ENCODE data around the gene HTR4.

HTR4 gene

DNA sequence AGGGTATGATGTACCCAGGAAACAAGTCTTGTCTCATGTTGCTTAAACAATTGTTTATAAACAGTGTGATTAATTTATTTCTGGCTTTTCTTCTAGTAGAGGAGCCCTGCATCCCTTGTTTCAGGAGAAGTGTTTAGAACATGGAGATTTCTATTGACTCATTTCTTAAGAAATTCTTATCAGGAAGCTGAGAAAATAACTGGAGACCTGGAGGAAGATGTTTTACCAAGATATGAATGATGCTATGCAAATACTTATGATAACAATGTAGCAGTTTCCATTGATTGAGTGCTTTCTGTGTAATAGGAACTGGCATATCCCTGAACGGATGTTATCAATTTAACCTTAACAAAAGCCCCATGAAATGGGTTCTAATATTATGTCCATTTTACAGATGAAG is 162.0 kb downstream of the HTR4 start:
- DNase-seq: no peak
- TF ChIP-seq, protein P1, sequence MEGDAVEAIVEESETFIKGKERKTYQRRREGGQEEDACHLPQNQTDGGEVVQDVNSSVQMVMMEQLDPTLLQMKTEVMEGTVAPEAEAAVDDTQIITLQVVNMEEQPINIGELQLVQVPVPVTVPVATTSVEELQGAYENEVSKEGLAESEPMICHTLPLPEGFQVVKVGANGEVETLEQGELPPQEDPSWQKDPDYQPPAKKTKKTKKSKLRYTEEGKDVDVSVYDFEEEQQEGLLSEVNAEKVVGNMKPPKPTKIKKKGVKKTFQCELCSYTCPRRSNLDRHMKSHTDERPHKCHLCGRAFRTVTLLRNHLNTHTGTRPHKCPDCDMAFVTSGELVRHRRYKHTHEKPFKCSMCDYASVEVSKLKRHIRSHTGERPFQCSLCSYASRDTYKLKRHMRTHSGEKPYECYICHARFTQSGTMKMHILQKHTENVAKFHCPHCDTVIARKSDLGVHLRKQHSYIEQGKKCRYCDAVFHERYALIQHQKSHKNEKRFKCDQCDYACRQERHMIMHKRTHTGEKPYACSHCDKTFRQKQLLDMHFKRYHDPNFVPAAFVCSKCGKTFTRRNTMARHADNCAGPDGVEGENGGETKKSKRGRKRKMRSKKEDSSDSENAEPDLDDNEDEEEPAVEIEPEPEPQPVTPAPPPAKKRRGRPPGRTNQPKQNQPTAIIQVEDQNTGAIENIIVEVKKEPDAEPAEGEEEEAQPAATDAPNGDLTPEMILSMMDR (IDR thresholded peaks at IDR 0.05; ENCODE audit: low read depth, low read length): no peak

DNA sequence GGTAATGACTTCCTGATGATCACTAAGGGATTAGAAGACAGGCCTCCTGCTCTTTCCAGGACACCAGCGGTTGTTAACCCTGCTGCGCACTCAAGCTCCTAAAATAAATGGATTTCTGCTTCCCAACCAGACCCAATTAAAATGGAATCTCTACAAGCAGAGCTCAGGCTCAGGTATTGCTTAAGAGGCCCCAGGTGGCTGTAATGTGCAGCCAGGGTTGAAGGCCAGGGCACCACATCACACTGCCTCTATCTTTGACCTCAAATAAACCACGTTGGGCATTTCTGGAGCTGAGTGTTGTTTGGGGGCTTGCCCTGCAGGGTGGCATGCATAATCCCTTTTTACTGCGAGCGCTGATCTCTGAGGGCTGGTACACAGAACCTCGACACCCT is 162.5 kb downstream of the HTR4 start:
- TF ChIP-seq, protein P1 (IDR thresholded peaks at IDR 0.05; ENCODE audit: low read depth, low read length): no peak
- H3K9me3 ChIP-seq: no peaks in the 10 kb centered on the region
- H3K36me3 ChIP-seq: no peaks in the 10 kb centered on the region
- no peak overlapping the region for H3K4me3 ChIP-seq (ENCODE audit: low read depth, low read length)
- DNase-seq: no peak
- no peaks in the 10 kb centered on the region; the same call in 1 of the 2 replicates for H3K4me1 ChIP-seq
- H3K27me3 ChIP-seq: no peaks in the 10 kb centered on the region

More for the DNA sequence above, 162.0 kb downstream of the HTR4 start:
- Histone ChIP-seq H3K9me3 (no peaks in the 10 kb centered on the region), H3K4me1 (no peaks in the 10 kb centered on the region; the same call in 1 of the 2 replicates), H3K36me3 (no peaks in the 10 kb centered on the region), H3K4me3 (ENCODE audit: low read depth, low read length) (no peak overlapping the region), H3K27me3 (no peaks in the 10 kb centered on the region)

DNA sequence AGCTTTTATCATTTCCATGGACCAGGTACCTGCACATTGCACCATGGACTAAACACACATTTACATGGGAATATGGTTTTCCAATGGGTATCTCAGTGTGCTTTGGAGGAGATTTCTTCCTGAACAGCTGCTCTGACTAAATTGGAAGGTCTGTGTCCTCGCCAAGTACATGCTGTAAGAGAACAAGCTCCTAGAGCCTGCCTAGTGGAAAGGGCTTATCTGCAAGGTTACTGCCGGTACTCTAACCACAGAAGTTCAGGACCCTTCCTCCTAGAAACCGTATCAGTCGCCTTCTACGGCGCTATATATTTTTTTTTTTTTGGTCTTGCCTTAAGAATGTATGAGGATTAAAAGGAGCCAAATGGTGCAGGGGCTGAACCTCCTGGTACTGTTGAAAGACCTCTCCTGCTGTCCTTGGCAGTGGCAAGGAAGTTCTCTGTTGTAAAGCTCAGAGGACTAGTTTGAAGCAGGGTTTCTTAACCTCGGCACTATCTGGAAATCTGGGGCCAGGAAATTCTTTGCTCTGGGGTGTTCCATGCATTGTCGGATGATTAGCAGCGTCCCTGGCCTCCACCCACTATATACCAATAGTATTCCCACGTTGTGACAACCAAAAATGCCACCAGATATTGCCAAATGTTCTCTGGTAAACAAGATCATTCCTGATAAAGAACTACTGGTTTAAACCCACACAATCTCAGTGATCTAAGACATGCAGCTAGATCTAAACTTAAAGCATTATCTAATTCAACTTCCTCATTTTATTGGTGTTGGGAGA is 163.1 kb downstream of the HTR4 start:
- TF ChIP-seq, protein P1 (IDR thresholded peaks at IDR 0.05; ENCODE audit: low read depth, low read length): no peak
- H3K4me1 ChIP-seq: no peaks in the 10 kb centered on the region; the same call in 1 of the 2 replicates
- no peaks in the 10 kb centered on the region for H3K36me3 ChIP-seq
- H3K9me3 ChIP-seq: no peaks in the 10 kb centered on the region
- no peaks in the 10 kb centered on the region for H3K27me3 ChIP-seq
- DNase-seq: no peak
- no peak overlapping the region for H3K4me3 ChIP-seq (ENCODE audit: low read depth, low read length)

DNA sequence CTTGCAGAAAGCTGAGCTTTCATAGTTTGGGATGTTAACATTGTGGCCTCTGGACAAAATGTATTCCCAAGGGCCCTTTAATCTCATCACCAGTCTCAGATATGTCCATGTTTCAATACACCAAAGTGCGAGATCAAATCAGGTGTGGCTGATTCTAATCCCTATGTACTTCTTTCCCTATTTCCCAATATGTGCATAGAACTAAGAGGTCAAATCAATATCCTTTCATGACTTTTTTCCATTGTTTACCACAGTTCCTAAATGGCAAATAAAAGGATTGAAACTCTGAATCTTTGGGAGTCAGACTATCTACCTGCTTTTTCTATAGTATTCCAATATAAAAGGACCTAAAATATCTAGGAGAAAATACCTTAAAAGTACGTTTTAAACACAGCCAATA is 165.6 kb downstream of the HTR4 start:
- Histone ChIP-seq H3K4me3 (ENCODE audit: low read depth, low read length) (no peak overlapping the region), H3K4me1 (no peaks in the 10 kb centered on the region; the same call in 1 of the 2 replicates), H3K36me3 (no peaks in the 10 kb centered on the region), H3K9me3 (no peaks in the 10 kb centered on the region), H3K27me3 (no peaks in the 10 kb centered on the region)
- TF ChIP-seq, protein P1 (IDR thresholded peaks at IDR 0.05; ENCODE audit: low read depth, low read length): no peak
- no peak for DNase-seq

DNA sequence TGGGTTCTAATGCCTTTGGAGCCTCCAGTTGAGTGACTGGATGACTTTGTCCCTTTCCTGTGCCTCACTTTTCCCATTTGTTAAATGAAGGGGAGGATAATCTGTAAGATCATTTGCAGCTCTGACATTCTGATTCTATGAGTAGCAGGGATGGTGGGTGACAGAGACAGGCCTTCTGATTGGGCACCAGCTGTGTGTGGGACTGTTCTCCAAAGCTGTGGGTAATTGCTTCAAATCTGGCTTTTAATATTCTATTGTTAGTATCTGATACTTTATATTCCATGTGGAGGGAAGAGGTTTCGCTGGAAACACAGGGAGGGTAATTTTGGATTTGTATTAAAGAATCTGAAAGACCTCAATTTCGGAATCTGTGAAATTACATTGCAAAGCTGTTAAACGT is 167.9 kb downstream of the HTR4 start:
- TF ChIP-seq, protein P1 (IDR thresholded peaks at IDR 0.05; ENCODE audit: low read depth, low read length): no peak
- no peak for DNase-seq
- H3K9me3 ChIP-seq: no peaks in the 10 kb centered on the region
- no peaks in the 10 kb centered on the region for H3K27me3 ChIP-seq
- H3K4me3 ChIP-seq (ENCODE audit: low read depth, low read length): no peak overlapping the region
- no peaks in the 10 kb centered on the region for H3K36me3 ChIP-seq
- no peaks in the 10 kb centered on the region for H3K4me1 ChIP-seq

DNA sequence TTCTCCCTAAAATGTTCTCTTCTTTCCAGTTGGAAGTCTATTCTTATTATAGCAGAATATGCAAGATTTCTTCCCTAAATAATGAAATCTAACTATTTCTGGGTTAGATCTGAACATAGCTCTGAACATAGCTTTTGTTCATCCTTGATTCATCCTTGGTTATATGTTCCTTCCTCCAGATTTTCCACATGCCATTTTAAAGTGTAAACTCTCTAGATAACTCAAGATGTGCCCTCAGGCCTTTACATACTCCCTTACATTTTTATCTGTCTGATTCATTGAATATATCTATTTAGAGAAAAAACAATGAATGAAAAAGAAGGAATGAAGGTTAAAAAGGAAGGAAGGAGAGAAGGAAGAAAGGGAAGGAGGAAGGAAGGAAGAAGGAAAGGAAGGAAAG is 169.7 kb downstream of the HTR4 start:
- Histone ChIP-seq H3K36me3 (no peaks in the 10 kb centered on the region), H3K4me1 (no peaks in the 10 kb centered on the region), H3K9me3 (no peaks in the 10 kb centered on the region), H3K27me3 (no peaks in the 10 kb centered on the region), H3K4me3 (ENCODE audit: low read depth, low read length) (no peak overlapping the region)
- TF ChIP-seq, protein P1 (IDR thresholded peaks at IDR 0.05; ENCODE audit: low read depth, low read length): no peak
- DNase-seq: no peak
